ENCODE measurements around the gene RPS15.

Gene RPS15

DNA sequence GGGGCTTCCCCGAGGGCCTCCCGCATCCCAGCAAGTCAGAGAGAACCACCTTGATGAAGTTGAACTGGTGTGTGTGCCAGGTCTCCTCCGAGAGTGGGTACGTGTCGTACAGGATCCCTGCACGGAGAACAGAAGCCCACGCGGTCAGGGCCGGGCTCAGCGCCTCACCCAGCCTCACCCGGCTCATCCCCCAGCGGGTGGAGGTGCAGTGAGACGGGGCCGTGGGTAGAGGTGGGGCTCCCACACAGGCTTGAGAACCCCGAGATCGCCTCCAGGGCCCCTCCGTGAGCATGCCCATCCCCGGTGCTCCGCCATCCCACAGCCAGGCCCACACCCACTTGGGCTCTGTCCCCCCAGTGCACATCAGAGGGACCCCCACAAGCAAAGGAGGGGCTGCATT lies 39.1 kb upstream of the RPS15 start:
- H3K9ac ChIP-seq (ENCODE audit: insufficient read length, low read depth) = peak overlapping the region; percentile 56

DNA sequence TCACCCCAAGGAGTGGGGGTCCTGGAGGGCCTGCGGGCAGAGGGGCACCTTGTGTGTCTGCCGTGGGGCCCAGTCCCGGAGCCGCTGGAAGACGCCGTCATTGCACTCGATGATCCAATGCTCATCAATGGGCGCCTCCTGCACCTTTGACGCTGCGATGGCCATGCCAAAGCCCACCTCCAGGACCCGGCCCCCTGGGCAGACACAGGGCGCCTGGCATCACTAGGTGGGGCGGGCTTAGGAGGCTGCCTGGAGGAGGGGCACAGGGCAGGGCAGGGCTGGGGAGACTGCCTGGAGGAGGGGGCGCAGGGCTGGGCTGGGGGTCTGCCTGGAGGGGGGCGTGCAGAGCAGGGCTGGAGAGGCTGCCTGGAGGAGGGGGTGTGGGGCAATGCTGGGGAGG lies 38.5 kb upstream of the RPS15 start:
- no peak for TF ChIP-seq SUZ12 (IDR thresholded peaks at IDR 0.05; ENCODE audit: extremely low read depth, insufficient read depth, insufficient read length)
- TF ChIP-seq ZNF274 (IDR thresholded peaks at IDR 0.05; ENCODE audit: low read depth, low read length) = no peak
- TF ChIP-seq YY1 (IDR thresholded peaks at IDR 0.05; ENCODE audit: insufficient read depth, insufficient read length) = no peak
- no peaks in the 10 kb centered on the region for H3K27me3 ChIP-seq (ENCODE audit: insufficient read depth, insufficient read length)
- H3K36me3 ChIP-seq (ENCODE audit: insufficient read depth, insufficient read length, low read length) = peaks cover 32% of the 10 kb centered on the region
- H3K9ac ChIP-seq (ENCODE audit: insufficient read length, low read depth) = no peak overlapping the region
- peaks cover 25% of the 10 kb centered on the region for H3K4me1 ChIP-seq (ENCODE audit: insufficient read depth, insufficient read length)
- no peak for DNase-seq (ENCODE audit: low read depth, low spot score)
- H3K9me3 ChIP-seq (ENCODE audit: insufficient read depth, low read length) = no peaks in the 10 kb centered on the region
- no peak overlapping the region for H3K4me3 ChIP-seq (ENCODE audit: insufficient read length, low read depth)

More for the DNA sequence above, 39.1 kb upstream of the RPS15 start:
- DNase-seq (ENCODE audit: low read depth, low spot score) = no peak
- Histone ChIP-seq H3K9me3 (ENCODE audit: insufficient read depth, low read length) (no peaks in the 10 kb centered on the region), H3K27me3 (ENCODE audit: insufficient read depth, insufficient read length) (no peaks in the 10 kb centered on the region), H3K36me3 (ENCODE audit: insufficient read depth, insufficient read length, low read length) (peaks cover 38% of the 10 kb centered on the region), H3K4me1 (ENCODE audit: insufficient read depth, insufficient read length) (peaks cover 26% of the 10 kb centered on the region), H3K4me3 (ENCODE audit: insufficient read length, low read depth) (no peak overlapping the region)
- no peak for TF ChIP-seq YY1 (IDR thresholded peaks at IDR 0.05; ENCODE audit: insufficient read depth, insufficient read length)
- TF ChIP-seq ZNF274 (IDR thresholded peaks at IDR 0.05; ENCODE audit: low read depth, low read length) = no peak

DNA sequence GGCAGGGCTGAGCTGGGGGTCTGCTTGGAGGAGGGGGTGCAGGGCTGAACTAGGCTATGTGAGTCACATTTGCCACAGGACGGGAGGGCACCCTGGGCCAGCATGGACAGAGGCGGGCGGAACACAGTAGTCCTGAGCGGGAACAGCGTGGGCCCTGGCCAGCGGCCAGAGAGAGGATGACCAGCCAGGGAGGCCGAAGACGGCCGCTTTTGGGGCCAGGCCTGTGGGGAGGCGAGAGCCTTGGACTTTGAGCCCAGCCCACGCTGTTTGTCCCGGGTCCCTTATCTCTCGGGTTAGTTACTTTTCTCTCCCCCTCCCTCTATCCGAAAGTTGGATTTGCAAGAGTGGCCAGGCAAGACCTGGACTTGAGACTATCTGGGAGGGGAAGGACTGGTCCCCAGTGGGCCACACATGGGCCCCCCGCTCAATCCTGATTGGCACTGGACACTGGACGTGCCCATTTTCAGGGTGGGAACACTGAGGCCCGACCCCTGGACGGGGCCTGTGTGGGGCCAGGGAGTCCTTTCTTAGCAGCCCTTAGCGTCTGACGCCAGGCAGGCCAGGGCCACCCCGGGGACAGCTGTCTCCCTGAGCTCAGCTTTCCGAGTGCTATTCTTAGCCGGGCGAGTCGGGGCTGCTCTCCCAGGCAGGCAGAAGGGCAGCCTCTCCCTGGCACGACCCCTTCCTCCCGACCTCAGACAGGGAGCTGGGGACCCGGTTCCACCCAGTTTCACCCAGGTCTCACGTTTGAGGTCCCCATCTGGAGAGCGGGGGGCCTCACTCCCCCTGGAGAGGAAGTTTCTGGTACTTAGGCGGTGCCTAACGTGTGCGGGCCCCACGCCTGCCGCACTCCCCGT lies 37.7 kb upstream of the RPS15 start:
- no peak for TF ChIP-seq ZNF274 (IDR thresholded peaks at IDR 0.05; ENCODE audit: low read depth, low read length)
- TF ChIP-seq YY1 (IDR thresholded peaks at IDR 0.05; ENCODE audit: insufficient read depth, insufficient read length) = no peak
- no peak for TF ChIP-seq SUZ12 (IDR thresholded peaks at IDR 0.05; ENCODE audit: extremely low read depth, insufficient read depth, insufficient read length)
- Histone ChIP-seq H3K4me3 (ENCODE audit: insufficient read length, low read depth) (peak overlapping the region; percentile 86), H3K9me3 (ENCODE audit: insufficient read depth, low read length) (no peaks in the 10 kb centered on the region), H3K36me3 (ENCODE audit: insufficient read depth, insufficient read length, low read length) (peaks cover 27% of the 10 kb centered on the region), H3K4me1 (ENCODE audit: insufficient read depth, insufficient read length) (peaks cover 23% of the 10 kb centered on the region), H3K27me3 (ENCODE audit: insufficient read depth, insufficient read length) (no peaks in the 10 kb centered on the region), H3K9ac (ENCODE audit: insufficient read length, low read depth) (peak overlapping the region; percentile 92)
- no peak for DNase-seq (ENCODE audit: low read depth, low spot score)

DNA sequence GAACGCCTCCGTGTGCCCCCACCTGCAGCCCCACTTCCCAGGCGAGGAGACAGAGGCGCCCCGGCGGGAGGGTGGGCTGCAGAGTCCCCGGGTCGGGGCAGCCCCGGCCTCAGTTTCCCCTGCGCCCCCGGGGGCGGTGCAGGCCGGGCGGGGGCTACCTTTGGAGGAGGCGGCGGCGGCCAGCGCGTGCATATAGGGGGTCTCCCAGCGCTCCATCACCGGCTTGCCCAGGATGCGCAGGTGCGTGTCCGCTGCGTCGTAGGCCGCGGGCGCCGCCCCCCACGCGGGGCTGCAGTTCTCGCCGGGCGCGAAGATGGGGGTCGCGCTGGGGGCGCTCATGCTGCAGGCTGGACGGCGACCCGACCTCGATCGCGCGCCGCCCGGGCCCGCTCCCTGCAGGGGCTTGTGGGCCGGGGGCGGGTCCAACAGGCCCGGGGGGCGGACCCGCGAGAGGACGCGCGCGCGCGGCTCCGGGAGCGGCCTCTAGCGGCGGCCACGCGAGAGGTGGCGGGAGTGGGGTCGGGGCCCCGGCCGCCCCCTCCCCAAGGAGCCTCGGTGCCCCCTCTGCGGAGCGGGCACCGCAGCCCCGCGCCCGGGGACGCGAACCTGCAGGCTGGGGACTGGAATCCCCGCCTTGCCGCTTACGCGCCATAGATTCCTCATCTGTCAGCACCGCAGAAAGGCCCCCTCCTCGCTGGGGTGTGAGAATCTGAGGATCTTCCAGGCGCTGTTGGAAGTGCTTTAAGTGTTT lies 36.9 kb upstream of the RPS15 start, which contains the start of gene GAMT:
TSS of gene GAMT (minus strand) at position 405 of the 751 bp plus-strand sequence. CDS start at position 339, 66 bp downstream.
- Histone ChIP-seq H3K4me1 (ENCODE audit: insufficient read depth, insufficient read length) (peaks cover 17% of the 10 kb centered on the region), H3K9me3 (ENCODE audit: insufficient read depth, low read length) (no peaks in the 10 kb centered on the region), H3K9ac (ENCODE audit: insufficient read length, low read depth) (peak within 1 kb of the TSS; percentile 92), H3K4me3 (ENCODE audit: insufficient read length, low read depth) (peak within 1 kb of the TSS; percentile 86), H3K36me3 (ENCODE audit: insufficient read depth, insufficient read length, low read length) (peaks cover 22% of the 10 kb centered on the region), H3K27me3 (ENCODE audit: insufficient read depth, insufficient read length) (no peaks in the 10 kb centered on the region)
- no peak for TF ChIP-seq ZNF274 (IDR thresholded peaks at IDR 0.05; ENCODE audit: low read depth, low read length)
- TF ChIP-seq SUZ12 (IDR thresholded peaks at IDR 0.05; ENCODE audit: extremely low read depth, insufficient read depth, insufficient read length) = no peak
- no peak for TF ChIP-seq YY1 (IDR thresholded peaks at IDR 0.05; ENCODE audit: insufficient read depth, insufficient read length)
- no peak for DNase-seq (ENCODE audit: low read depth, low spot score)

DNA sequence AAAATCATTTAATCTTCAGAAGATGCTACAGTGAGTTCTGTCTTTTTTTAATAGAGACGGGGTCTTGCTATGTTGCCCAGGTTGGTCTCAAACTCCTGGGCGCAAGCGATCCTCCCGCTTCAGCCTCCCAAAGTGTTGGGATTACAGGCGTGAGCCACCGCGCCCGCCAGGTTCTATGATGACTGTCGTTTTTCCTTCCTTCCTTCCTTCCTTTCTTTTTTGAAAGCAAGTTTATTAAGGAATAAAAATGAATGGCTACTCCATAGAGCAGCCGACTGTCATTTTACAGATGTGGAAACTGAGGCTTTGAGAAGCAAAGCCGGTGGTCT lies 36.3 kb upstream of the RPS15 start:
- no peak for TF ChIP-seq ZNF274 (IDR thresholded peaks at IDR 0.05; ENCODE audit: low read depth, low read length)
- no peak for TF ChIP-seq SUZ12 (IDR thresholded peaks at IDR 0.05; ENCODE audit: extremely low read depth, insufficient read depth, insufficient read length)
- TF ChIP-seq YY1 (IDR thresholded peaks at IDR 0.05; ENCODE audit: insufficient read depth, insufficient read length) = no peak
- peak overlapping the region; percentile 92 for H3K9ac ChIP-seq (ENCODE audit: insufficient read length, low read depth)
- no peaks in the 10 kb centered on the region for H3K27me3 ChIP-seq (ENCODE audit: insufficient read depth, insufficient read length)
- peaks cover 22% of the 10 kb centered on the region for H3K36me3 ChIP-seq (ENCODE audit: insufficient read depth, insufficient read length, low read length)
- H3K4me3 ChIP-seq (ENCODE audit: insufficient read length, low read depth) = peak overlapping the region; percentile 86
- DNase-seq (ENCODE audit: low read depth, low spot score) = no peak
- no peaks in the 10 kb centered on the region for H3K9me3 ChIP-seq (ENCODE audit: insufficient read depth, low read length)
- peaks cover 13% of the 10 kb centered on the region for H3K4me1 ChIP-seq (ENCODE audit: insufficient read depth, insufficient read length)

DNA sequence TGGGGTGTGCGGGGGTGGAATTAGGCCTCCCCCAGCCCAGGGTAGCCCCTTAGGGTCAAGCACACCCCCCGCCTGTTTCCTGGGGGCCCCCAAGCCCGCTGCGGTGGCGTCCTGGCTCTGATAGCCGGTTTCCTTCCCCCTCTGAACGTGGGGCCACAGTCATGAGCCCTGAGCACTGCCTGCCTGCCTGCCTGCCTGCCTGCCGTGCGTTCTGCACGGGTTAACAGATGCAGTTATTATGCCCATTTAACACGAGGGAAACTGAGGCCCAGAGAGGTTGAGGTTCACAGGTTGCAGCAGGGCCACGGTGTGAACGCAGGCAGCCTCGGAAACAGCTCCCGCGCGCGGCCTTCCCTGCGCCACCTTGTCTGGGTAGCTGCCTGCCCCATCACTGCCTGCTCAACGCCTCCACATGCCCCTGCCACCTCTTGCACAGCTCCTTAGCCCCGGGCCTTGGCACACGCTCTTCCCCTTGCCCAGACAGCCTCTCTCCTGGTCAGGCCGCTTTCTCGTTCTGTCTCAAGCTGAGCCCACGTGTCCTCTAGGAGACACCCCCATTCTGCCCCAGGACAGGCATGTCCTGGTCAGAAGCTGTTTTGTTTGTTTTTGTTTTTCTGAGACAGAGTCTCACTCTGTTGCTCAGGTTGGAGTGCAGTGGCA lies 35.7 kb upstream of the RPS15 start:
- no peak for DNase-seq (ENCODE audit: low read depth, low spot score)
- H3K4me1 ChIP-seq (ENCODE audit: insufficient read depth, insufficient read length) = peaks cover 13% of the 10 kb centered on the region

More for the DNA sequence above, 35.7 kb upstream of the RPS15 start:
- Histone ChIP-seq H3K36me3 (ENCODE audit: insufficient read depth, insufficient read length, low read length) (peaks cover 18% of the 10 kb centered on the region), H3K9ac (ENCODE audit: insufficient read length, low read depth) (peak overlapping the region; percentile 92), H3K27me3 (ENCODE audit: insufficient read depth, insufficient read length) (no peaks in the 10 kb centered on the region), H3K9me3 (ENCODE audit: insufficient read depth, low read length) (no peaks in the 10 kb centered on the region), H3K4me3 (ENCODE audit: insufficient read length, low read depth) (peak overlapping the region; percentile 23)
- TF ChIP-seq YY1 (IDR thresholded peaks at IDR 0.05; ENCODE audit: insufficient read depth, insufficient read length) (no peak), ZNF274 (IDR thresholded peaks at IDR 0.05; ENCODE audit: low read depth, low read length) (no peak), SUZ12 (IDR thresholded peaks at IDR 0.05; ENCODE audit: extremely low read depth, insufficient read depth, insufficient read length) (no peak)
